SK-N-MC (cell line): Measurements from ENCODE around the gene SLC2A5.
"Not testable (repeated sequence)": the region's sequence is repeated elsewhere in the genome, so short reads cannot be mapped to it uniquely, and the experiment has no call there.

Experiments
- DNase-seq: peaks from one replicate; pipeline ENCODE4 v3.0.0-alpha.2; 2011; ENCODE audit warnings: low read depth, low spot score
- H3K27ac ChIP-seq: fragments of 200-600 bp; sonication (generic); 2 replicates; pipeline ENCODE4 v1.5.1; 2016; ENCODE audit warnings: mixed run types
- H3K36me3 ChIP-seq: fragments of 200-600 bp; sonication (generic); 2 replicates; pipeline ENCODE4 v1.6.1; 2017; ENCODE audit warnings: antibody characterized with exemption, low read length, mixed read lengths; ENCODE audit not compliant: insufficient read depth
- H3K4me3 ChIP-seq: fragments of 200-600 bp; sonication (generic); 2 replicates; pipeline ENCODE4 v1.5.1; 2016
- H3K9ac ChIP-seq: fragments of 200-600 bp; sonication (generic); 2 replicates; pipeline ENCODE4 v1.8.0; 2017; ENCODE audit warnings: mixed run types, mixed read lengths; ENCODE audit not compliant: insufficient read length
- H3K9me3 ChIP-seq: fragments of 200-600 bp; sonication (generic); 2 replicates; pipeline ENCODE4 v1.6.1; 2017; ENCODE audit warnings: low read depth, mild to moderate bottlenecking, antibody characterized with exemption, low read length, moderate library complexity, mixed read lengths
- EZH2 ChIP-seq: fragments of 200-600 bp; sonication (generic); IDR thresholded peaks from one replicate; pipeline ENCODE4 v1.6.1; 2017; ENCODE audit warnings: antibody characterized with exemption
- FOXP2 ChIP-seq: optimal IDR thresholded peaks from 2 replicates; pipeline ENCODE3; 2011; ENCODE audit warnings: mild to moderate bottlenecking, moderate library complexity; ENCODE audit not compliant: insufficient read depth; ENCODE audit errors: extremely low read length, control extremely low read depth
- POLR2AphosphoS5 ChIP-seq: IDR thresholded peaks from 2 replicates; pipeline ENCODE4 v1.6.1; 2012; ENCODE audit warnings: mild to moderate bottlenecking, low read depth, low read length, borderline replicate concordance

The SLC2A5 gene

DNA sequence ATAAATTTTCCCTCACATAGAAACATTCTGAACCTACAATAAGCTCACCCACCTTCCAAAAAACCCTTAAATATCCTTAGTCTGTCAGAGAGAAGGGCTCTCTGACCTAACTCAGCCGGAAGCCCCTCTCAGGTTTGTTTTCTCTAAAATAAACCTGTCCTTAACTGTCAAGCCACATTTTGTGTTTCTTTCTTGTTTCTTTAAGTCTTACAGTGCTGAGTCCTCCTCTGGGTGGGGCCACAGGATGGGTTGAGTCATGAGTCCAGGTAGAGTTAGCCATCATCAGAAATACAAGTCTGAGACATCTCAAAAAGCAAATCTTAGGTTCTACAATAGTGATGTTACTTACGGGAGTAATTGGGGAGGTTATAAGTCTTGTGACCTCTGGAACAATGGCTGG, 26.4 kb upstream of the SLC2A5 start:
- Histone ChIP-seq H3K9me3 (peaks cover 5% of the 10 kb centered on the region; the same call in 1 of the 2 replicates), H3K4me3 (no peak overlapping the region), H3K9ac (no peak overlapping the region), H3K36me3 (no peaks in the 10 kb centered on the region), H3K27ac (no peak overlapping the region)
- DNase-seq, result no peak
- no peak for TF ChIP-seq POLR2AphosphoS5

- not testable (repeated sequence) for H3K27ac ChIP-seq, H3K4me3 ChIP-seq, H3K9me3 ChIP-seq, H3K36me3 ChIP-seq, DNase-seq, H3K9ac ChIP-seq
Observed at GRCh38 chr1:9093996-9094595, 24.7 kb upstream of the SLC2A5 start.

DNA sequence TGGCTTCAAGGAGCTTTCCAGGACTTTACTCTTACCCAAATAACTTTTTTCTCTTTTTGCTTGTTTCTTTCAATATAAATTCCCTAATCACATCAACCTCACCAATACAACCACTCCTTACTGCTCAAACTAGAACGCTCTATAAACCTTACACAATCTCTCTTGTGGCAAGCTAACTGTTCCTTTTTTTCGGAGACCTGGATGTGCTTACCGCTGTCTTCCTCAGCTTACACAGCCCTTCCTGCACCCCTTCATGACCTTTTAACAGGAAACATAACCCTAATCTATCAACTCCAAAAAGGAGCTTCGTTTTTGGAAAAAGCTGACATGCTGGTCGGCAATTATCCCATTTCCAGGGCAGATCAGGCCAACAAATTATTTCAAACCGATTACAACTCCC, 24.1 kb upstream of the SLC2A5 start:
- Histone ChIP-seq H3K27ac (no peak overlapping the region), H3K9ac (no peak overlapping the region), H3K36me3 (no peaks in the 10 kb centered on the region), H3K9me3 (peaks cover 5% of the 10 kb centered on the region; the same call in 1 of the 2 replicates), H3K4me3 (no peak overlapping the region)
- no peak for DNase-seq
- no peak for TF ChIP-seq FOXP2
- TF ChIP-seq POLR2AphosphoS5, result no peak
- no peak for TF ChIP-seq EZH2

DNA sequence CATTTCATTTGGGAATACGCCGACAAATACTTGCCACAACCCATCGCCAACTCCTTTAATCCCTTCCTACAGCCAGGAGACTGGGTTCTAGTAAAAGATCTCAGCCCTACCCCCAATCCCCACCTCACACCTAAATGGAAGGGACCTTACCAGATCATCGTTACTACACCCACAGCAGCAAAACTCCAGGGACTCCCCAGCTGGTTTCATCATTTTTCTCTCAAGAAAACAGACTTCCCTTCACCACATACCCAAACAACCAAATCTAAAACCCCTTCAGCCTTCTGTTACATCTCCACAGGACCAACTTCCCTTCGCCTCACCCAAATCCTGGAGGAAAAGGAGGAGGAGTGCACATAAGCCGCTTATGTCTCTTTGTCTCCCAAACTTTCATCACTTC, 23.7 kb upstream of the SLC2A5 start:
- Histone ChIP-seq H3K9ac (no peak overlapping the region), H3K27ac (no peak overlapping the region), H3K9me3 (peaks cover 5% of the 10 kb centered on the region; the same call in 1 of the 2 replicates), H3K36me3 (no peaks in the 10 kb centered on the region), H3K4me3 (no peak overlapping the region)
- TF ChIP-seq EZH2, result no peak
- no peak for TF ChIP-seq POLR2AphosphoS5
- no peak for TF ChIP-seq FOXP2
- DNase-seq, result no peak

- H3K27ac ChIP-seq, result no peak overlapping the region
- TF ChIP-seq POLR2AphosphoS5 (no peak), EZH2 (no peak), FOXP2 (no peak)
- no peak for DNase-seq
- no peak overlapping the region for H3K4me3 ChIP-seq
- no peaks in the 10 kb centered on the region for H3K9me3 ChIP-seq
- no peak overlapping the region for H3K9ac ChIP-seq
- no peaks in the 10 kb centered on the region for H3K36me3 ChIP-seq
Observed at GRCh38 chr1:9088807-9089206, 19.4 kb upstream of the SLC2A5 start.

DNA sequence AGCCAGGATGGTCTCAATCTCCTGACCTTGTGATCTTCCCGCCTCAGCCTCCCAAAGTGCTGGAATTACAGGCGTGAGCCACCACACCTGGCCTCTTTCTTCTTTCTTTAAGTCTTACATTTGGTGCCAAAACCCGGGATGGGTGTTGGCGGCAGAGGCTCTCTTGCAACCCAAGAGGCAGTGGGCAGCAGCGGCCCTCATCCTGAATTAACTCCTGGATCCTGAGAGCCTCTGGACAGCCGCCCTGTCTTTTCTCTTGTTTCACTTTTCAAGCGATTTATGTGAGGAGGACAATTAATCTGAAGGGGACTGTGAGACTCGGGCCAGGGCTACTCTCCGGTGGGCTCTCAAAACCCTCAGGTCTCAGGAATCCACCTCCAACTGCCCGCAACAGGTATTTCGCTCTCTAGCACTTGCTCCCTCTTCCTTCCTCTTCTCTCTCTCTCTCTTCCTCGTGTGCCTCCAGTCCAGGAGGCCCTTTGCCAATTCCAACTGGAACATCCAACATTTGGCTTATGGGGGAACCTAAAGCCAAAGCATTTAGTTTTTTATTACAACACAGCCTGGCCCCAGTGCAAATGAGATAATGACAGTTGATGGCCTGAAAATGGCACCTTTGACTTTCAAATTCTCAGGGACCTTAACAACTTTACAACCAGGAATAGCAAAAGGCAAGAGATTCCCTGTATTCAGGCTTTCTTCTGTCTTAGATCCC, 18.1 kb upstream of the SLC2A5 start:
- Histone ChIP-seq H3K27ac (no peak overlapping the region), H3K9me3 (no peaks in the 10 kb centered on the region), H3K4me3 (no peak overlapping the region), H3K9ac (no peak overlapping the region), H3K36me3 (no peaks in the 10 kb centered on the region)
- TF ChIP-seq EZH2 (no peak), POLR2AphosphoS5 (no peak), FOXP2 (no peak)
- no peak for DNase-seq

DNA sequence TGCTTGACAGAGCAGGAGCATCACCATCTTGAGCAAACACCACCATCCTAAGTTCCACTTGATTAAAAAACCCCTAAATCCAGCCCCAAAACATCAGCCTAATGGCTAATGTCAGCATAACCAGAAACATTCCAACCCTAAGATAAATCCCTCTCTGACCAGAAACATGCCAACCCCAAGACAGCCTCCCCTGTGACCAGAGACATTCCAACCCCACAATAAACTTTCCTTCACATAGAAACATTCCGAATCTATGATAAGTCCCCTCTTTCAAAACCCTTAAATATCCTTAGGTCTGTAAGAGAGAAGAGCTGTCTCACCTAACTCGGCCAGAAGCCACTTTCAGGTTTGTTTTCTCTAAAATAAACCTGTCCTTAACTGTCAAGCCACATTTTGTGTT, 17.4 kb upstream of the SLC2A5 start:
- no peaks in the 10 kb centered on the region for H3K36me3 ChIP-seq
- no peak overlapping the region for H3K9ac ChIP-seq
- H3K4me3 ChIP-seq, result no peak overlapping the region
- H3K27ac ChIP-seq, result no peak overlapping the region
- no peak for DNase-seq
- H3K9me3 ChIP-seq, result no peaks in the 10 kb centered on the region
- TF ChIP-seq POLR2AphosphoS5 (no peak), EZH2 (no peak), FOXP2 (no peak)

DNA sequence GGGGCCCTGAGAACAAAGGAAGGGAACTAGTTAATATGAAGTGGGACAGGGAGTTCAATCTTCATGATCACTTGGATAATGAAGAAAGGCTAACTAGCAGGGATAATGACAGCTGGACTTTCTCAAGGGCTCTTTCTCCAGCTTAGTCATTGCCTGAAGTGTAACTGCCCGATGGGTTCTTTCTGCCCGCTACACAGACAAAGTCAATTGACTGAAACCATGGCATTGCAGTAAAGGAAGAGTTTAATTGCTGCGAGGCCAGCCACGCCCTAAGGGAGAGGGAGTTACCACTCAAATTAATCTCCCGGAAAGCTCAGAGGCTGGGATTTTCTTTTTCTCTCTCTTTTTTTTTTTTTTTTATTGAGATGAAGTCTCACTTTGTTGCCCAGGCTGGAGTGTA, 16.6 kb upstream of the SLC2A5 start:
- no peak for DNase-seq
- H3K4me3 ChIP-seq, result no peak overlapping the region

GRCh38 chr1:9085306-9085940, 16.0 kb upstream of the SLC2A5 start:
- TF ChIP-seq FOXP2, result no peak
- TF ChIP-seq EZH2, result no peak
- TF ChIP-seq POLR2AphosphoS5, result no peak
- Histone ChIP-seq H3K9me3 (no peaks in the 10 kb centered on the region), H3K36me3 (no peaks in the 10 kb centered on the region), H3K9ac (no peak overlapping the region), H3K4me3 (no peak overlapping the region), H3K27ac (no peak overlapping the region)
- no peak for DNase-seq

More for the DNA sequence above, 16.6 kb upstream of the SLC2A5 start:
- H3K36me3 ChIP-seq, result no peaks in the 10 kb centered on the region
- no peak for TF ChIP-seq POLR2AphosphoS5
- no peak for TF ChIP-seq FOXP2
- no peak for TF ChIP-seq EZH2
- no peak overlapping the region for H3K9ac ChIP-seq
- H3K27ac ChIP-seq, result no peak overlapping the region
- no peaks in the 10 kb centered on the region for H3K9me3 ChIP-seq
